ENCODE data around the gene CLEC11A.
A peak's percentile ranks its signal among the peaks of the same experiment; 100 is the strongest.

CLEC11A gene

DNA sequence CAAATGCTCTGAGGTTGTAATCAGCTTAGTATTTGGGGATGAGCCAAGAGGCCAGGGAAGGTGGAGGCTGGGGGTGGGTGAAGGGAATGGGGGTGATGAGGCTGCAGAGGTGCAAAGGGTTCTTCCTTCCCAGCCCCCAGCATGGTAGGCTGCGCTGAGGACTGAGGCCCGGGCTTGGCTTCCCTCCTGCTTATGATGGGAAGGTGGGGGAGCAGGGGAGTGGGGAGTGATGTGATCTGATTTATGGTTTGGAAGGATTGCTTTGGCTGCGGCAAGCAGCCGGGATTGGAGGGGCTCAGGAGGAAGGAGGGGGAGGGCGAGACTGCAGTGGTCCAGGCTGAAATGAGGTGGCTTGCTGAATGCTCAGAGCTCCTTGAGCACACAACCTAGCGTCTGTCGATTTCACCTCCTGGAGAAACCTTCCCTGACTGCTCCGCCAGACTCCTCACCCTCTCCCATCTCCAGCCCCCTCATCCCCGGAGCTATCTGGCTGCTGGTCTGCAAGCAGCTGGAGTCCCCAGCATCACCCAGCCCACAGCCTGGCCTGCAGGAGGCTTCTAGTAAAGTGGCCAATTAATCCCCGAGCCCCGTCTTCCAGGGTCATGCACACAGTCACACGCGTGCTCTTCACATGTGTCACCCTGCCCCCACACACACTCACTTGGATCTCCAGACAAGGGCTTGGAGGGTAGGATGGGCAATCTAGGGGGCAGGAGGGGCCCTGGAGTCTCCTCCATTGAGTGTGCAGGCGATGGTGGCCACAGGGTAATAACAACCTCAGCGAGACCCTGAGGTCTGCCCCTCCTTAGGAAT, 757 bp upstream of the CLEC11A start:
- TF ChIP-seq, protein P1, sequence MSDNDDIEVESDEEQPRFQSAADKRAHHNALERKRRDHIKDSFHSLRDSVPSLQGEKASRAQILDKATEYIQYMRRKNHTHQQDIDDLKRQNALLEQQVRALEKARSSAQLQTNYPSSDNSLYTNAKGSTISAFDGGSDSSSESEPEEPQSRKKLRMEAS (IDR thresholded peaks at IDR 0.05; ENCODE audit: low read depth, low read length): peak; percentile 59
- TF ChIP-seq POLR2A (IDR thresholded peaks at IDR 0.05; ENCODE audit: extremely low read depth, insufficient read length): no peak
- peak; percentile 49; the same call in 1 of the 2 replicates for TF ChIP-seq MYC (IDR thresholded peaks at IDR 0.05; ENCODE audit: low read depth, low read length)
- TF ChIP-seq CTCF (IDR thresholded peaks at IDR 0.05; ENCODE audit: low read depth, low read length): no peak
- H3K4me3 ChIP-seq (ENCODE audit: low read depth, low read length): peak overlapping the region; percentile 98
- DNase-seq (ENCODE audit: low read depth): peak; percentile 57

DNA sequence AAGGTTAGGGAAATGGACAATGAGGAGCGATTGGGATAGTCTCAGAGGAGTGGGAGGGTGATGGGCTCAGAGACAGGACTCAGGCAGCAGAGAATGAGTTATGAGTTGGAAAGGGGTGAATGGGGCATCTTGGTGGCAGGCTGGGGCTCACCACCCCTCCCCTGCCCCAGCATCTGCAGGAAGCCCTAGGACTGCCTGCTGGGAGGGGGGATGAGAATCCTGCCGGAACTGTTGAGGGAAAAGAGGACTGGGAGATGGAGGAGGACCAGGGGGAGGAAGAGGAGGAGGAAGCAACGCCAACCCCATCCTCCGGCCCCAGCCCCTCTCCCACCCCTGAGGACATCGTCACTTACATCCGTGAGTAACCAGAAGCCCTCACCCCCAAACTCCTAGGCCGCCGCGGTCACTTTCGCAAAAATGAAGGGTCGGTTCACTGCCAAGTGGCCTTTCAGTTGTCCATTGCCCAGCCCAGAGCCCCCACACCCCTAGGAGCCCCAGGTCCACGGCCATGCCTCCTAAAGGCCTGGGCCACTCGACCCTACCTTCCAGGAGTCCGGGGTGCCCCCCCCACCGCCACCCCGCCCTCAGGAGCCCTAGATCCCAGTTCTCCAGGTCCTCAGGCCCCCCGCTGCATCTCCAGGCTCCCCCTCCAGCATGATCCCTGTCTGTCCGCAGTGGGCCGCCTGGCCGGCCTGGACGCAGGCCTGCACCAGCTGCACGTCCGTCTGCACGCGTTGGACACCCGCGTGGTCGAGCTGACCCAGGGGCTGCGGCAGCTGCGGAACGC, 764 bp downstream of the CLEC11A start:
- H3K4me3 ChIP-seq (ENCODE audit: low read depth, low read length): peak overlapping the region; percentile 98
- TF ChIP-seq, protein P1 (IDR thresholded peaks at IDR 0.05; ENCODE audit: low read depth, low read length): peak; percentile 80
- TF ChIP-seq MYC (IDR thresholded peaks at IDR 0.05; ENCODE audit: low read depth, low read length) (no peak), POLR2A (IDR thresholded peaks at IDR 0.05; ENCODE audit: extremely low read depth, insufficient read length) (peak; percentile 71)
- DNase-seq (ENCODE audit: low read depth): peak; percentile 52

DNA sequence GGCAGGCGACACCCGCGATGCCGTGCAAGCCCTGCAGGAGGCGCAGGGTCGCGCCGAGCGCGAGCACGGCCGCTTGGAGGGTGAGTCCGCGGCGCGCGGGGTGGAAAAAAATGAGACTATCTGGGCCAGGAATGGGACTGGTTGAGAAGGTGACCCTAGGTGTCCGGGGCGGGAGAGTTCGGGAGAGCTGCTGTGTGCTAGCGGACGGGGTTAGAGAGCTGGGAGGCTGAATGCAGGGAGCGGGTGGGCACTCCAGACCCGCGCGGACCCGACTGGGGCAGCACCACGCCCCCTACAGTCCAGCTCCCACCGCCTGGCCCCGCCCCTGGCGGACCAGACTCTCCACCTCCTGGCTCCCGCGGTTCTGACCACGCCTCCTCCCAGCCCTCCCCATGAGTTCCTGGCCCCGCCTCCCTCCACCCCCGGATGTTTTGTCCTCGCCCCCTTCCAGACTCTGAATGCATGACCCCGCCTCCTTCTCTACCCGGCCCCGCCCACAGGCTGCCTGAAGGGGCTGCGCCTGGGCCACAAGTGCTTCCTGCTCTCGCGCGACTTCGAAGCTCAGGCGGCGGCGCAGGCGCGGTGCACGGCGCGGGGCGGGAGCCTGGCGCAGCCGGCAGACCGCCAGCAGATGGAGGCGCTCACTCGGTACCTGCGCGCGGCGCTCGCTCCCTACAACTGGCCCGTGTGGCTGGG, 1.5 kb downstream of the CLEC11A start:
- TF ChIP-seq CTCF (IDR thresholded peaks at IDR 0.05; ENCODE audit: low read depth, low read length) (peak; percentile 68), POLR2A (IDR thresholded peaks at IDR 0.05; ENCODE audit: extremely low read depth, insufficient read length) (peak; percentile 79), MYC (IDR thresholded peaks at IDR 0.05; ENCODE audit: low read depth, low read length) (peak; percentile 93)
- TF ChIP-seq, protein P1 (IDR thresholded peaks at IDR 0.05; ENCODE audit: low read depth, low read length): peak; percentile 65
- DNase-seq (ENCODE audit: low read depth): peak; percentile 99
- H3K4me3 ChIP-seq (ENCODE audit: low read depth, low read length): peak overlapping the region; percentile 98

DNA sequence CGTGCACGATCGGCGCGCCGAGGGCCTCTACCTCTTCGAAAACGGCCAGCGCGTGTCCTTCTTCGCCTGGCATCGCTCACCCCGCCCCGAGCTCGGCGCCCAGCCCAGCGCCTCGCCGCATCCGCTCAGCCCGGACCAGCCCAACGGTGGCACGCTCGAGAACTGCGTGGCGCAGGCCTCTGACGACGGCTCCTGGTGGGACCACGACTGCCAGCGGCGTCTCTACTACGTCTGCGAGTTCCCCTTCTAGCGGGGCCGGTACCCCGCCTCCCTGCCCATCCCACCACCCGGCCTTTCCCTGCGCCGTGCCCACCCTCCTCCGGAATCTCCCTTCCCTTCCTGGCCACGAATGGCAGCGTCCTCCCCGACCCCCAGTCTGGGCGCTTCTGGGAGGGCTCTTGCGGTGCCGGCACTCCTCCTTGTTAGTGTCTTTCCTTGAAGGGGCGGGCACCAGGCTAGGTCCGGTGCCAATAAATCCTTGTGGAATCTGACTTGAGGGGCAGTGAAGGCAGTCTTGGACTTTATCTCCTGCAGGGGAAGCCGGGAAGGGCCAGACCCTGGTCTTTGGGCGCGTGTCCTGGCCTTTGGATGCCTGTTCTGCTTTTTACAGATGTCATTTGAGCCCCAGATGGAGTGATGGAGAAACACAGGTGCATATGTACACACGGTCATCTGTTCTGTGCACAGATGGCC, 2.2 kb downstream of the CLEC11A start:
- no peak for DNase-seq (ENCODE audit: low read depth)
- H3K4me3 ChIP-seq (ENCODE audit: low read depth, low read length): peak overlapping the region; percentile 63
- no peak for TF ChIP-seq CTCF (IDR thresholded peaks at IDR 0.05; ENCODE audit: low read depth, low read length)
- TF ChIP-seq, protein P1 (IDR thresholded peaks at IDR 0.05; ENCODE audit: low read depth, low read length): no peak
- TF ChIP-seq POLR2A (IDR thresholded peaks at IDR 0.05; ENCODE audit: extremely low read depth, insufficient read length): no peak
- no peak for TF ChIP-seq MYC (IDR thresholded peaks at IDR 0.05; ENCODE audit: low read depth, low read length)

GRCh38 chr19:50725911-50726230, 2.7 kb downstream of the CLEC11A start:
- peak overlapping the region; percentile 63 for H3K4me3 ChIP-seq (ENCODE audit: low read depth, low read length)
- no peak for DNase-seq (ENCODE audit: low read depth)
- TF ChIP-seq POLR2A (IDR thresholded peaks at IDR 0.05; ENCODE audit: extremely low read depth, insufficient read length) (no peak), CTCF (IDR thresholded peaks at IDR 0.05; ENCODE audit: low read depth, low read length) (no peak), MYC (IDR thresholded peaks at IDR 0.05; ENCODE audit: low read depth, low read length) (no peak)
- TF ChIP-seq, protein P1 (IDR thresholded peaks at IDR 0.05; ENCODE audit: low read depth, low read length): no peak
